Measurements from ENCODE around the gene TTC21B. TPM values are rescaled to one million over a fixed set of nuclear protein-coding genes. Genes with fewer than 3 reads are reported as not detected.

Gene TTC21B
- 14.9 and 23.6 TPM in 2 replicates for total RNA-seq (ENCODE audit: low replicate concordance)

GRCh38 chr2:165953655-165954606 lies at the start of gene TTC21B:
Gene TTC21B (minus strand): TSS chr2:165953776. CDS start chr2:165953705, 71 bp downstream.

Other genes starting within 250 kb of the TTC21B start
- 0.08 TPM in 1 of 2 replicates, not detected in the other for gene GALNT3, start 159.5 kb downstream of the TTC21B start, total RNA-seq (ENCODE audit: low replicate concordance)
- gene SCN1A, start 174.2 kb upstream of the TTC21B start, total RNA-seq (ENCODE audit: low replicate concordance): 1.1 TPM in 1 of 2 replicates, not detected in the other